ENCODE data around the gene DCT.
A peak's percentile ranks its signal among the peaks of the same experiment; 100 is the strongest.
"Not testable (repeated sequence)": the region's sequence is repeated elsewhere in the genome, so short reads cannot be mapped to it uniquely, and the experiment has no call there.

The DCT gene

GRCh38 chr13:94479616-94480015 is at the start of gene DCT:
Gene DCT, minus strand, starts transcription at chr13:94479682. Its CDS starts 427 bp downstream, at chr13:94479255.
- no peak for DNase-seq (ENCODE audit: low spot score)

GRCh38 chr13:94526956-94527355 is 47.5 kb upstream of the DCT start:
- not testable (repeated sequence) for DNase-seq (ENCODE audit: low spot score)

- DNase-seq (ENCODE audit: low spot score) = no peak
These were observed 46.3 kb upstream of the DCT start for GRCh38 chr13:94525781-94526180.

- no peak for DNase-seq (ENCODE audit: low spot score)
These were observed 44.9 kb upstream of the DCT start for GRCh38 chr13:94524407-94524806.

GRCh38 chr13:94520001-94520400 is 40.5 kb upstream of the DCT start:
- DNase-seq (ENCODE audit: low spot score) = peak; percentile 33

- no peak for DNase-seq (ENCODE audit: low spot score)
These were observed 37.0 kb upstream of the DCT start for GRCh38 chr13:94516456-94516855.

GRCh38 chr13:94515911-94516310 is 36.4 kb upstream of the DCT start:
- no peak for DNase-seq (ENCODE audit: low spot score)

- DNase-seq (ENCODE audit: low spot score) = no peak
These were observed 35.9 kb upstream of the DCT start for GRCh38 chr13:94515374-94515773.

- no peak for DNase-seq (ENCODE audit: low spot score)
These were observed 33.5 kb upstream of the DCT start for GRCh38 chr13:94513026-94513425.

- no peak for DNase-seq (ENCODE audit: low spot score)
These were observed 26.2 kb upstream of the DCT start for GRCh38 chr13:94505730-94506129.

- DNase-seq (ENCODE audit: low spot score) = no peak
These were observed 24.4 kb upstream of the DCT start for GRCh38 chr13:94503851-94504250.

GRCh38 chr13:94498831-94499230 is 19.3 kb upstream of the DCT start:
- DNase-seq (ENCODE audit: low spot score) = not testable (repeated sequence)

GRCh38 chr13:94495806-94496205 is 16.3 kb upstream of the DCT start:
- DNase-seq (ENCODE audit: low spot score) = peak; percentile 67

GRCh38 chr13:94494026-94494425 is 14.5 kb upstream of the DCT start:
- DNase-seq (ENCODE audit: low spot score) = no peak

- DNase-seq (ENCODE audit: low spot score) = no peak
These were observed 7.6 kb upstream of the DCT start for GRCh38 chr13:94487043-94487442.

GRCh38 chr13:94483970-94484369 is 4.5 kb upstream of the DCT start:
- DNase-seq (ENCODE audit: low spot score) = no peak

GRCh38 chr13:94481941-94482340 is 2.5 kb upstream of the DCT start:
- no peak for DNase-seq (ENCODE audit: low spot score)

- DNase-seq (ENCODE audit: low spot score) = peak; percentile 20
These were observed 1.2 kb upstream of the DCT start for GRCh38 chr13:94480672-94481145.

GRCh38 chr13:94478913-94479312 is 569 bp downstream of the DCT start:
- DNase-seq (ENCODE audit: low spot score) = no peak

- no peak for DNase-seq (ENCODE audit: low spot score)
These were observed 9.4 kb downstream of the DCT start for GRCh38 chr13:94470126-94470525.

GRCh38 chr13:94464771-94465170 is 14.7 kb downstream of the DCT start:
- no peak for DNase-seq (ENCODE audit: low spot score)

- no peak for DNase-seq (ENCODE audit: low spot score)
These were observed 16.8 kb downstream of the DCT start for GRCh38 chr13:94462670-94463069.

GRCh38 chr13:94459116-94459515 is 20.4 kb downstream of the DCT start:
- DNase-seq (ENCODE audit: low spot score) = no peak

GRCh38 chr13:94455414-94455813 is 24.1 kb downstream of the DCT start:
- no peak for DNase-seq (ENCODE audit: low spot score)

- no peak for DNase-seq (ENCODE audit: low spot score)
These were observed 24.6 kb downstream of the DCT start for GRCh38 chr13:94454906-94455305.

Data from pons (tissue), 1 donor.